ENCODE results near the gene FMN1. TPM values are rescaled to one million over a fixed set of nuclear protein-coding genes. Genes with fewer than 3 reads are reported as not detected.
A peak's percentile ranks its signal among the peaks of the same experiment; 100 is the strongest.

Gene FMN1
- total RNA-seq, 1 donor from 2014 or later, result 4.3 TPM

- DNase-seq (ENCODE audit: low read depth), result no peak
- TF ChIP-seq, protein P1, sequence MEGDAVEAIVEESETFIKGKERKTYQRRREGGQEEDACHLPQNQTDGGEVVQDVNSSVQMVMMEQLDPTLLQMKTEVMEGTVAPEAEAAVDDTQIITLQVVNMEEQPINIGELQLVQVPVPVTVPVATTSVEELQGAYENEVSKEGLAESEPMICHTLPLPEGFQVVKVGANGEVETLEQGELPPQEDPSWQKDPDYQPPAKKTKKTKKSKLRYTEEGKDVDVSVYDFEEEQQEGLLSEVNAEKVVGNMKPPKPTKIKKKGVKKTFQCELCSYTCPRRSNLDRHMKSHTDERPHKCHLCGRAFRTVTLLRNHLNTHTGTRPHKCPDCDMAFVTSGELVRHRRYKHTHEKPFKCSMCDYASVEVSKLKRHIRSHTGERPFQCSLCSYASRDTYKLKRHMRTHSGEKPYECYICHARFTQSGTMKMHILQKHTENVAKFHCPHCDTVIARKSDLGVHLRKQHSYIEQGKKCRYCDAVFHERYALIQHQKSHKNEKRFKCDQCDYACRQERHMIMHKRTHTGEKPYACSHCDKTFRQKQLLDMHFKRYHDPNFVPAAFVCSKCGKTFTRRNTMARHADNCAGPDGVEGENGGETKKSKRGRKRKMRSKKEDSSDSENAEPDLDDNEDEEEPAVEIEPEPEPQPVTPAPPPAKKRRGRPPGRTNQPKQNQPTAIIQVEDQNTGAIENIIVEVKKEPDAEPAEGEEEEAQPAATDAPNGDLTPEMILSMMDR (conservative IDR thresholded peaks at IDR 0.05; ENCODE audit: low read depth, low read length), result no peak
- H3K4me3 ChIP-seq (ENCODE audit: low read depth, low read length), result no peak overlapping the region
Observed at GRCh38 chr15:32870240-32871033, 324.1 kb downstream of the FMN1 start.

GRCh38 chr15:32869776-32870175 lies 324.7 kb downstream of the FMN1 start:
- H3K4me3 ChIP-seq (ENCODE audit: low read depth, low read length), result no peak overlapping the region
- DNase-seq (ENCODE audit: low read depth), result no peak
- TF ChIP-seq, protein P1 (conservative IDR thresholded peaks at IDR 0.05; ENCODE audit: low read depth, low read length), result no peak

- H3K4me3 ChIP-seq (ENCODE audit: low read depth, low read length), result no peak overlapping the region
- TF ChIP-seq, protein P1 (conservative IDR thresholded peaks at IDR 0.05; ENCODE audit: low read depth, low read length), result no peak
- DNase-seq (ENCODE audit: low read depth), result peak; percentile 70
Observed at GRCh38 chr15:32867313-32867626, 327.2 kb downstream of the FMN1 start.

- no peak overlapping the region for H3K4me3 ChIP-seq (ENCODE audit: low read depth, low read length)
- TF ChIP-seq, protein P1 (conservative IDR thresholded peaks at IDR 0.05; ENCODE audit: low read depth, low read length), result no peak
- DNase-seq (ENCODE audit: low read depth), result no peak
Observed at GRCh38 chr15:32866454-32867312, 327.8 kb downstream of the FMN1 start.

DNA sequence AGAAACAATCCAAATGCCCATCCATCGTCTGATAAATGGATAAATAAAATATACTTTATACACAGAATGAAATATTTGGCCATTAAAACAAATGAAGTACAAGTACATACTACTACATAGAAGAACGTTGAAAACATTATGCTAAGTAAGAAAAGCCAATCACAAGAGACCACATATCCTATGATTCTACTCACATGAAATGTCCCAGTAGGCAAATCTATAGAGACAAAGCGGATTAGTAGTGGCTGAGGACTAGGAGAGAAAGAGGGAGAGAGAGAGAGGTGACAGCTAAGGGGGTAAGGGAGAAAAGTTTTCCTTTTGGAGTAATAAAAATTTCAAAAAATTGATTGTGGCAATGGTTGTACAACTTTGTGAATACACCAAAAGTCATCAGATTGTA lies 329.7 kb downstream of the FMN1 start:
- no peak for DNase-seq (ENCODE audit: low read depth)
- no peak overlapping the region for H3K4me3 ChIP-seq (ENCODE audit: low read depth, low read length)
- TF ChIP-seq, protein P1 (conservative IDR thresholded peaks at IDR 0.05; ENCODE audit: low read depth, low read length), result no peak

- no peak for DNase-seq (ENCODE audit: low read depth)
- no peak overlapping the region for H3K4me3 ChIP-seq (ENCODE audit: low read depth, low read length)
- TF ChIP-seq, protein P1 (conservative IDR thresholded peaks at IDR 0.05; ENCODE audit: low read depth, low read length), result no peak
Observed at GRCh38 chr15:32864051-32864450, 330.5 kb downstream of the FMN1 start.
